ENCODE measurements around the gene PCDHGB3.

- TF ChIP-seq, protein P1, sequence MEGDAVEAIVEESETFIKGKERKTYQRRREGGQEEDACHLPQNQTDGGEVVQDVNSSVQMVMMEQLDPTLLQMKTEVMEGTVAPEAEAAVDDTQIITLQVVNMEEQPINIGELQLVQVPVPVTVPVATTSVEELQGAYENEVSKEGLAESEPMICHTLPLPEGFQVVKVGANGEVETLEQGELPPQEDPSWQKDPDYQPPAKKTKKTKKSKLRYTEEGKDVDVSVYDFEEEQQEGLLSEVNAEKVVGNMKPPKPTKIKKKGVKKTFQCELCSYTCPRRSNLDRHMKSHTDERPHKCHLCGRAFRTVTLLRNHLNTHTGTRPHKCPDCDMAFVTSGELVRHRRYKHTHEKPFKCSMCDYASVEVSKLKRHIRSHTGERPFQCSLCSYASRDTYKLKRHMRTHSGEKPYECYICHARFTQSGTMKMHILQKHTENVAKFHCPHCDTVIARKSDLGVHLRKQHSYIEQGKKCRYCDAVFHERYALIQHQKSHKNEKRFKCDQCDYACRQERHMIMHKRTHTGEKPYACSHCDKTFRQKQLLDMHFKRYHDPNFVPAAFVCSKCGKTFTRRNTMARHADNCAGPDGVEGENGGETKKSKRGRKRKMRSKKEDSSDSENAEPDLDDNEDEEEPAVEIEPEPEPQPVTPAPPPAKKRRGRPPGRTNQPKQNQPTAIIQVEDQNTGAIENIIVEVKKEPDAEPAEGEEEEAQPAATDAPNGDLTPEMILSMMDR (IDR thresholded peaks at IDR 0.05; ENCODE audit: low read length): no peak
- no peak for TF ChIP-seq EZH2phosphoT487 (IDR thresholded peaks at IDR 0.05; ENCODE audit: low read length)
- no peak for TF ChIP-seq EZH2 (optimal IDR thresholded peaks at IDR 0.05; ENCODE audit: low read depth, low read length)
Measured at GRCh38 chr5:141384471-141385267, 14.6 kb downstream of the PCDHGB3 start.

Data from MM.1S (cell line).